ENCODE results near the gene UBE2U.

Gene UBE2U

DNA sequence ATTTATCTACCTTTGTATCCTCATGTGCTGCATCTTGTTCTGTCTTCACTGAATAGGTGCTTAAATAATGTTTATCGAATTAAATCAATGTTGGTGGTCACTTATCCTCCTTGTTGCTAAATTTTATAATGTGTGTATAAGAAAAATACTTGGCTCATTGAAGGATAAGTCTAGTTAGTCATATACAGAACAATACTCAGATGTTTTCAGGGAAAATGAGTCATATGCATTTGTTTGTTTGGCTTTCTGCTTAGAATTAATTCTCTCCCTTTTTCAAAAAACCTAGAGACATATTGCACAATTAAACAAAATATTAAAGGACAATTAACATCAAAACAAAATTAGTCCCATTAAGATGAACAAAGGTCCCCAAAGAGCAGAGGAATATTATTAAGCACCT, 89.0 kb downstream of the UBE2U start:
- no peak for DNase-seq (ENCODE audit: low read depth, low spot score)

GRCh38 chr1:64293820-64294219, 90.4 kb downstream of the UBE2U start:
- no peak for DNase-seq (ENCODE audit: low read depth, low spot score)

DNA sequence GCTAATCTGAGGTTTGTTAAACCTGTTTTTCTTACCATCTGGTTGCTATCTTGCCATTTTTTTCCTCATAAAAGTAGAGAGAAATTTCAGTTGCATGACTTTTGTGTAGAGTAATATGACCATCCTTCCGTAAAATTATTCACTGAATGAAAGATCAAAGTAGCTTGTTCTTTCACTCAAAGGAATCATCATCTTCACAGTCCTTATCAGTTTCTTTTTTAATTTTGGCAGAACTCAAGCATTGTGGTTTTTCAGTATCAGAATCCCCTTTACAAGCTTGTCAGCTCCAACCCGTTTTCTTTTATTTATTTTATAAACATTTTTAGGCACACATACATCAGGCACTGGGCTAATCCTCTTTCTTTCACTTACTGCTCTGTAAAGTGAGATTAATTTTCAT, 91.7 kb downstream of the UBE2U start:
- DNase-seq (ENCODE audit: low read depth, low spot score): no peak

- DNase-seq (ENCODE audit: low read depth, low spot score): no peak
These were observed 92.1 kb downstream of the UBE2U start for GRCh38 chr1:64295561-64295960.

DNA sequence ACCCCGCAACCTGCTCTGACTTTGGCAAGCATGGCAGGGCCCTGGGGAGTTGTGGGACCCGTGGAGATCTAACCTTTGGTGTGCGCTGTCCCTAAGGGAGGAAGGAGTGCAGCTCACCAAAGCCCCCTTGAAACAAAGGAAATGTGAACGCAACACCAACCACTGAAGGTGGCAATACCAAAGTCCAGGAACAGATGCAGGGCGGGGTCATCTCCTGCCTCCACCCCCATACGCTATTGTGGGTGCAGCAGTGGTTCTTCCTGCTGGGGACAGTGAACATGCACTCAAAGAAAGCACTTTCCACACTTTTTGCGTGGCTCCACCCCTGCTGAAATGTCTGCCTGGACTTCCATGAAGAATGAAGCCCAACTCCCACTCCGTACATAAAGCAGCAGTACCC, 93.0 kb downstream of the UBE2U start:
- DNase-seq (ENCODE audit: low read depth, low spot score): no peak

DNA sequence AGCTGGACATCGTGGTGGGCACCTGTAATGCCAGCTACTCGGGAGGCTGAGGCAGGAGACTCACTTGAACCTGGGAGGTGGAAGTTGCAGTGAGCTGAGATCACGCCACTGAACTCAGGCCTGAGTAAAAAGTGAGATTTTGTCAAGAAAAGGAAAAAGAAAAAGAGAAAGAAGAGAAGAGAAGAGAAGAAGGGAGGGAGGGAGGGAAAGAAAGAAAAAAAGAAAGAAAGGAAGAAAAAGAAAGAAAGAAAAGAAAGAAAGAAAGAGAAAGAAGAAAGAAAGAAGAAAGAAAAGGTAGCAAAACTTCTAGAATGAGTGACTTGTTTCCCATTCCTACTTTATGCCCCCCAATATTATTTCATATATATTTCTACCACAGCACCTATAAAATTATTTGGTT, 98.8 kb downstream of the UBE2U start:
- DNase-seq (ENCODE audit: low read depth, low spot score): no peak

DNA sequence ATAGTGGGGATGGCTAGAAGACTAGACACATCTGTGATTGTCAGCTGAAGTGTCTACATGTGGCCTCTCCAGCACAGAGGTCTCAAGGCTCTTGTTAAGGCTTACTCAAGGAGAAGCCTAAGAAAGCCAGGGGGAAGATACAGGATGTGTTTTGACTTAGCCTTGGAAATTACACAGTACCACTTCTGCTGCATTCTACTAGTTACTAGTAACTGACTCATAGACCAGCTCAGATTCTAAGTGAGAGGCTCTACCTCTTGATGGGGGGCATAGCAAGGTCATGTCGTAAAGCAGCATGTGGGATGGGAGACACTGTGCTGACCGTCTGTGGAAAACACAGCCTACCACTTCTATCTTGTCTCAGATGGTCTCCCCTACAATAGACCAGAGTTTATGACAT, 99.5 kb downstream of the UBE2U start:
- DNase-seq (ENCODE audit: low read depth, low spot score): peak; percentile 37

GRCh38 chr1:64304823-64305222, 101.4 kb downstream of the UBE2U start:
- DNase-seq (ENCODE audit: low read depth, low spot score): no peak

GRCh38 chr1:64308866-64309265, 105.4 kb downstream of the UBE2U start:
- no peak for DNase-seq (ENCODE audit: low read depth, low spot score)

DNA sequence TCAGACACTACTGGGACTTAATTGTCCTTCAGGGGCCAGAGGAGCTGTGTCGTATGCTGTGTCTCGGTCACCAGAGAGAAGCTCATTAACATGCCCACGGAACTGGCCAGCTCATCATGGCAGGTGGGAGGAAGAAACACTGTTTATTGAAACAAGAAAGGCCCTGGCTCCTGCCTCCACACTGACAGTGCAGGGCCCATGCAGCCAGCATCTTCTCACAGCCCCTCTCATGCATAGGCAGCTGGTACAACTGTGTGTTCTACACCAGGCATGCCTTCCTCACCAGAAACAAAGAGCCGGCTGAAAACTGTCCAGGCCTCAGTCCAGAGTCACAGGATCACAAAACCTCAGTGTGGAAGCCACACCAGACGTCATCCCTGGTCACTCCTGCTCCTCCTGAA, 106.0 kb downstream of the UBE2U start:
- peak; percentile 6 for DNase-seq (ENCODE audit: low read depth, low spot score)

- no peak for DNase-seq (ENCODE audit: low read depth, low spot score)
These were observed 107.3 kb downstream of the UBE2U start for GRCh38 chr1:64310760-64311159.

GRCh38 chr1:64312431-64312830, 109.0 kb downstream of the UBE2U start:
- no peak for DNase-seq (ENCODE audit: low read depth, low spot score)

DNA sequence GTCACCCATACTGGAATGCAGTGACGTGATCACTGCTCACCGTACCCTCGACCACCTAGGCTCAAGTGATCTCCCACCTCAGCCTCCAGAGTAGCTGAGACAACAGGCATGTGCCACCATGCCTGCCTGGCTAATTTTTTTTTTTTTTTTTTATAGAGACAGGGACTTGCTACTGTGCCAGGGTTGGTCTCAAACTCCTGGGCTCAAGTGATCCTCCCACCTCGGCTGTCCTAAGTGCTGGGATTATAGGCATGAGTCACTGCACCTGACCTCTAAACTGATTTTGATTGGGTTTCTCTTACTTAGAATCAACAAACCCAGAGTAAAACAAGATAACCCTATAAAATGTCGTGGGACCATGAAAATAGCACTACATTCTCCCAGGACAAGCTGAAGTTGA, 112.0 kb downstream of the UBE2U start:
- no peak for DNase-seq (ENCODE audit: low read depth, low spot score)

All from astrocyte of the hippocampus (primary cell).